ENCODE data around the gene GADD45G.

- TF ChIP-seq OSR1 (CRISPR knock-in tag; IDR thresholded peaks at IDR 0.05) = no peak
- TF ChIP-seq ZFP30 (CRISPR knock-in tag; IDR thresholded peaks at IDR 0.05) = no peak
Measured at GRCh38 chr9:89628601-89629000, 23.8 kb downstream of the GADD45G start.

Data from SK-N-SH treated with all-trans-retinoic acid at 6 μM for 48 hours (cell line).